GM12872 (cell line): Measurements from ENCODE around the gene ZBTB47.

Source experiments
- TF ChIP-seq, protein P1 (sequence below): IDR thresholded peaks from 3 replicates; pipeline ENCODE4 v1.5.1; 2011; ENCODE audit warnings: low read depth, mild to moderate bottlenecking, low read length, moderate library complexity; ENCODE audit not compliant: insufficient read depth

ZBTB47 gene

DNA sequence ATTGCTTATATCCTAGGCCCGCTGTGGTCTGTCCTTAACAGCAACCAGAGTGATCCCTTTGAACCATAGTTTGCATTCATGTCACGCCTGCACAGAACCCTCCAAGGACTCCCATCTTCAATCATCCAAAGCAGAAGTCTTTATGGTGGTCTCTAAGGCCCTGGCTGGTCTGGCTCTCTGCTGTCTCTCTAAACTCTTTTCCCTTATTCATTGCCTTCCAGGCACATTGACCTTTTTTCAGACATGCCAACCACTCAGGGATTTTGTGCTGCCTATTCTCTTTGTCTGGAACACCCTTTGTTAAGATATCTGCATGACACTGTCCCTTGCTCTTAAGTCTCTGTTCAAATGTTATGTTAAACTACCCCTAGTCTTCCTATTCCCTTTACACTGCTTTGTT lies 21.9 kb upstream of the ZBTB47 start:
- TF ChIP-seq, protein P1, sequence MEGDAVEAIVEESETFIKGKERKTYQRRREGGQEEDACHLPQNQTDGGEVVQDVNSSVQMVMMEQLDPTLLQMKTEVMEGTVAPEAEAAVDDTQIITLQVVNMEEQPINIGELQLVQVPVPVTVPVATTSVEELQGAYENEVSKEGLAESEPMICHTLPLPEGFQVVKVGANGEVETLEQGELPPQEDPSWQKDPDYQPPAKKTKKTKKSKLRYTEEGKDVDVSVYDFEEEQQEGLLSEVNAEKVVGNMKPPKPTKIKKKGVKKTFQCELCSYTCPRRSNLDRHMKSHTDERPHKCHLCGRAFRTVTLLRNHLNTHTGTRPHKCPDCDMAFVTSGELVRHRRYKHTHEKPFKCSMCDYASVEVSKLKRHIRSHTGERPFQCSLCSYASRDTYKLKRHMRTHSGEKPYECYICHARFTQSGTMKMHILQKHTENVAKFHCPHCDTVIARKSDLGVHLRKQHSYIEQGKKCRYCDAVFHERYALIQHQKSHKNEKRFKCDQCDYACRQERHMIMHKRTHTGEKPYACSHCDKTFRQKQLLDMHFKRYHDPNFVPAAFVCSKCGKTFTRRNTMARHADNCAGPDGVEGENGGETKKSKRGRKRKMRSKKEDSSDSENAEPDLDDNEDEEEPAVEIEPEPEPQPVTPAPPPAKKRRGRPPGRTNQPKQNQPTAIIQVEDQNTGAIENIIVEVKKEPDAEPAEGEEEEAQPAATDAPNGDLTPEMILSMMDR: no peak

DNA sequence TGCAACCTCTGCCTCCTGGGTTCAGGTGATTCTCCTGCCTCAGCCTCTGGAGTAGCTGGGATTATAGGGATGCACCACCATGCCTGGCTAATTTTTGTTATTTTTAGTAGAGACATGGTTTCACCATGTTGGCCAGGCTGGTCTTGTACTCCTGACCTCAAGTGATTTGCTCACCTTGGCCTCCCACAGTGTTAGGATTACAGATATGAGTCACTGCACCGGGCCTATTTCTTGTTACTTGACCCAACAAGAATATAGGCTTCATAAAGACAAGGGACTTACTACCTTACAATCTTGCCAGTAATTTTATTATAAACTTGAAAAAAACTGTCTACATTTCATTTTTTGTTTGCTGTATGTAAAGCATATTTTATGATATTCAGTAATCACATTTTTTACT lies 21.4 kb upstream of the ZBTB47 start:
- TF ChIP-seq, protein P1: no peak

DNA sequence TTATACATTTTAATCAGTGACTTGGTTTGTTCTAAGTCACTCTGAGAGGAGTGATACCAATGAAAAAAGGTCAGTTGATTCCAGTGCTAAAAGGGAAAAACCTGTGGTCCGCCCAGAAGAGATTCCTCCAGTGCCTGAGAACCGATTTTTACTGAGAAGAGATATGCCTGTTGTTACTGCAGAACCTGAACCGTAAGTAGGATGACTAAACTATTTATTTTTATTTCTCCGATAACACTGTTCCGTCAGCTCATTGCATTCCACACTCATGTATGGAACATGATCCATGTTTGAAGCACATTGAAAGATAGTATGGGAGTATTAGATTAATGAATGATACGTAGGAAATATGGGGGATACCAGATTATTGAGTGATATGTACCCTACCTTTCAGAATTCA lies 20.0 kb upstream of the ZBTB47 start:
- TF ChIP-seq, protein P1: no peak

DNA sequence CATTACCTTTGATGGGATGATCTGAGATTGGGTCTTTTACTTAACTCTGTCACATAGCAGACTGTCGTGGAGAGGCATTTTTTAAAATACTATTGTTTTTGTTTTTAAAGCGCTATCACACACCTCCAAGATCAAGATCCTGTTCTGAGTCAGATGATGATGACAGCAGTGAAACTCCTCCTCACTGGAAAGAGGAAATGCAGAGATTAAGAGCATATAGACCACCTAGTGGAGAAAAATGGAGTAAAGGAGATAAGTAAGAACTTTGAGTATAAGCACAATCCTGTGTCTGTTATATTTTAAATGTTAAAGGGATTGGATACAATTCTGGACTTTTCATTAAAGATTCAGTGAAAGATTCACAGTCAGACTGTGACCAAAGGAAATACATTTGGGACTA lies 18.4 kb upstream of the ZBTB47 start:
- TF ChIP-seq, protein P1: 0 out of 3 replicates have a peak, but pooled peaks have one; percentile 8

DNA sequence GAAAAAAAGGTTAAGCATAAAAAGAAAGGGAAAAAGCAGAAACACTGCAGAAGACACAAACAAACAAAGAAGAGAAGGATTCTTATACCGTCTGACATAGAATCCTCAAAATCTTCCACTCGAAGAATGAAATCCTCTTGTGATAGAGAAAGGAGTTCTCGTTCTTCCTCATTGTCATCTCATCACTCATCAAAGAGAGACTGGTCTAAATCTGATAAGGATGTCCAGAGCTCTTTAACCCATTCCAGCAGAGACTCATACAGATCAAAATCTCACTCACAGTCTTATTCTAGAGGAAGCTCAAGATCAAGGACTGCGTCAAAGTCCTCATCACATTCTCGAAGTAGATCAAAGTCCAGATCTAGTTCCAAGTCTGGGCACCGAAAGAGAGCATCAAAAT lies 16.5 kb upstream of the ZBTB47 start:
- TF ChIP-seq, protein P1: no peak

DNA sequence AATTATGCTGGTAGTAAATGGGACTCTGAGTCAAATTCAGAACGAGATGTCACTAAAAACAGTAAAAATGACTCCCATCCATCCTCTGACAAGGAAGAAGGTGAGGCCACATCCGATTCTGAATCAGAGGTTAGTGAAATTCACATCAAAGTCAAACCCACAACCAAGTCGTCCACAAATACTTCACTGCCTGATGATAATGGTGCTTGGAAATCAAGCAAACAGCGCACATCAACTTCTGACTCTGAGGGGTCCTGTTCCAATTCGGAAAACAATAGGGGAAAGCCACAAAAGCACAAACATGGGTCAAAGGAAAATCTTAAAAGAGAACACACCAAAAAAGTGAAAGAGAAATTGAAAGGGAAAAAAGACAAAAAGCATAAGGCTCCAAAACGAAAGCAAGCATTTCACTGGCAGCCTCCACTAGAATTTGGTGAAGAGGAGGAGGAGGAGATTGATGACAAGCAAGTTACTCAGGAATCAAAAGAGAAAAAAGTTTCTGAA lies 15.1 kb upstream of the ZBTB47 start:
- TF ChIP-seq, protein P1: no peak

DNA sequence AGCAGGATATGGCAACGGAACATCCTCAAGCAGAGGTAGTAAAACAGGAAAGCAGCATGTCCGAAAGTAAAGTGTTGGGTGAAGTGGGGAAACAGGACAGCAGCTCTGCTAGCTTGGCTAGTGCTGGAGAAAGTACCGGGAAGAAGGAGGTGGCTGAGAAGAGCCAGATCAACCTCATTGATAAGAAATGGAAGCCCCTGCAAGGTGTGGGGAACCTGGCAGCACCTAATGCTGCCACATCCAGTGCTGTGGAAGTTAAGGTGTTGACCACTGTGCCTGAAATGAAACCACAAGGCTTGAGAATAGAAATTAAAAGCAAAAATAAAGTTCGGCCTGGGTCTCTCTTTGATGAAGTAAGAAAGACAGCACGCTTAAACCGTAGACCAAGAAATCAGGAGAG lies 14.3 kb upstream of the ZBTB47 start:
- TF ChIP-seq, protein P1: no peak
